GM19438 (cell line): ENCODE data around the gene CSMD2.

Source experiments
- ATAC-seq: cut with Tn5 transposase; IDR thresholded peaks from one replicate; pipeline ENCODE4 v1.9.1; 2021; ENCODE audit warnings: low read depth; ENCODE audit not compliant: unreplicated experiment

The CSMD2 gene

DNA sequence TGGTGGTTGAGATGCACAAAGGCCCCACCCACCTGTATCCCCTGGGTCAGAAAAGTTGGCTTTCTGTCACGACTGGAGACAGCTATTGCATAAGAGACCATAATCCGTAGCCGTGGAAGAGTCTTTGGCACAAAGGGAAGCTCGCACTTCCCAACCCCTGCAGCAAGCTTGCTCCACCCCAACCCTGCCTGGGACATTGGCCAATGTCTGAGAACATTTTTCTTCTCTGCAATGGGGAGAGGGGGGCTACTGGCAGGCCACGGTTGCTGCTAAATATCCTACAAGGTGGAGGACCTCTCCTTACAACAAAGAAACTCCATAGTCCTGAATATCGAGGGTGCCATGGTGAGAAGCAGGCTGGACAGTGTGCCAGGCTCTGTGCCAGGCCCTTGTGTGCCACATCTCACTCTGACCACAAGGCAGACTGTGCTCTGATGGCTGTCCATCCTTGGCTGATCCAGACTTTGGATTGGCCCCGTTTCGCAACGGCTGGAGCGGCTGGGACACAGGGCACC lies 104.1 kb downstream of the CSMD2 start:
- no peak for ATAC-seq

DNA sequence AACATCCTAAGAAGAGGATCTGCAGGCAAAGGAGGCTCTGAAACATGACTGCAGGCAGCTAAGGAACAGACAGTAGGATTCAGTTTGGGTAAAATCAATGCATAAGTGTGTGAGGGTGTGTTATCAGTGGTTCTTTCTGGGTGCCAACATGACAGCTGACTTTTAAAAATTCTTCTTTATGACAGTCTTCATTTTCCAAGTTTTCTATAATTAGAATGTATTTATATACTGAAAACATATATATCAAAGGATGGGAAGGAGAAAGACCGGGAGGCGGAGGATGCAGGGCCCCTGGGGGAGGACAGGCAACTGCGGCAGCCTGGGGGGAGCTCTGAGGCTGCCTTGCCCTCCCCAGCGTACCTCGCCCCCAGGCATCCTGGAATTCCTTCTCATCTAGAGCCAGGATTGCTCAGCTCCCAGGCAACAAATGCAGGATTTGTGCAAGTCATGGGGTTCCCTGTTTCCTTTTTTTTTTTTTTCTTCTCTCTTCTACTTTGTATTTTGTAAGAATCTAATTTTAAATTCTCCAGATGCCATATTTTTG lies 104.8 kb downstream of the CSMD2 start:
- no peak for ATAC-seq

DNA sequence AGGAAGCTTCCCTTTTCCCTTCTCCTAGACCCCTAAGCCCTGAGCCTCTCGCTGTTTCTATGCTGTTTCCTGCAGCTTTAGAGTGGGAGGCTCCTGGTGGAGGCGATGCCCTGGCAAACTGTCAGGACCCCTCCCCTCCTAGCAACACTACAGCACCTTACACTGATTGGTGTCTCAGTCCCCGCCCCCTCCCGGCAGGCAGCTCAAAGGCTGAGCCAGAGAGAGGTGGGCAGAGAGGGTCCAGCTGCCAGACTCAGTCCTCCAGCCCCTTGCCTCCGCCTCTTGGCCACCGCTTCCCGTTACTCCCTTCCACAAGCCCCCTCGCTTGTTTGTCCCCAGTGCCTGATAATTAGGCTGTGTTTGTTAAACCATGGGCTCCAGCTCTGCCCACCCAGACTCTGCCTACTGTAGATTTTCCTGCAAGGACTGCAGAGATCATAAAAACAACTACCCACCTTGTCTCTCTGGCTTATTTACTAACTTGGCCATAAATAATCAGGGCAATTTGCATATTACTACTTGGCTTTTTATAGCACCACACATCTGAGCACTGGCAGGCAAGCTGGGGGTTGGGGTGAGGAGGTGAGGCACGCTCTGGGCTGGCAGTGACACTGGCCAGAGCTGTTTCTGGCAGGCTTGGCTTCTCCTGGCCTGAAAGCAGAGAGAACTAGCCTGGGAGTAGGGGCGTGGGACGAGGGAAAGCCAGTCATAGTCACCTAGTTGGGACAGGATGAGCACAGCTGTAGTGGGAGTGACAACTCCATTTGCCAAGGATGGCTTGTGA lies 107.5 kb downstream of the CSMD2 start:
- no peak for ATAC-seq

DNA sequence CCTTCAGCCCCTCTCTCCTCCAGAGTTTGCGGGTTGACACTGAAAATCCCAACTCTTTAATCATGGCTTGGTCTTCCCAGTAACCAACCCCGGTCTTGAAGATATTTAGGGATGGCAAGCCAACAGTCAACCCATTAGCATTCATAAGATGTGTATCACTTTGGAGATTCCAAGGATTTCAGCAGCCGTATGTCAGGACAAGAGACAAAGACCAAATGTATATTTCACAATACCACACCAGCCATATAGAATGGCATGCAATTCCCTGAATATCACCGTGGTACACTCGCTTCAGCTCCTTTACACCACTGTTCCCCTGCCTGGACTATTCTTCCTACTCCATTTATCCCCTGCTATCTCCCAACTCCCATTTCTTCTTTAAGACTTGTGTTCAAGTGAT lies 109.2 kb downstream of the CSMD2 start:
- no peak for ATAC-seq

DNA sequence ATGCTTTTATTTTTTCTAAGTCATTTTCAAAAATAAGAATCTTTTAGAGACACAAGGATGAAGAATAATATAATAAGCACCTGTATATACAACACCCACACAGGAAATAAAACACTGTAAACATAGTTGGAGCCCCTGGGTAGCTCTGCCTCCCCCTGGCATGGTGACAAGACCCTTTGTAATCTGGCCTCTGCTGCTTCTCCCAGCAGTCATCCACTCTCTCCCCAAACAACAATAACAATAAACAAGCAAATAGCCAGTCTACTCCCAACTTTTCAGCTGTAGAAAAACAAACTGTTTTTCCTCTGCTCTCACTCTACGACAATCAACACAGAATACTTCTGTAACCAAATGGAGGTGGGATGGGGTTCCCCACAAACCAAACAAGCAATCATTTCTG lies 110.1 kb downstream of the CSMD2 start:
- no peak for ATAC-seq

DNA sequence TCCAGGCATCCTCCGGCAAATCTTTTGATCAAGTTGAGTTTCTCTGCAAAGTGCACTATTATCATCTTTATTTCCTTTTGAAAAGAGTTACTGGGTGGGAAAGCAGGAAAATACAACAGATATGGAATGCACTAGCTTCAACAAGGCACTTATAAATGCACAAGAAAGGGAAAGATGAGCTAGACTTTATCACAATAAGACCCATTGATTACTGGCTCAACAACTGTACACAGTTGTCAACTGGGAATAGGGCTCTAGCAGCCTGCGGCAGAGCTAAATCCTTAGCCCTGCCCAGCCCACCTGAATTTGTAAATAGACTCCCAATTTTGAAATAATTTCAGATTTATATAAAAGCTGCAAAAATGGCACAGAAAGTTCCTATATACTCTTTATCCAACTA lies 111.4 kb downstream of the CSMD2 start:
- no peak for ATAC-seq

DNA sequence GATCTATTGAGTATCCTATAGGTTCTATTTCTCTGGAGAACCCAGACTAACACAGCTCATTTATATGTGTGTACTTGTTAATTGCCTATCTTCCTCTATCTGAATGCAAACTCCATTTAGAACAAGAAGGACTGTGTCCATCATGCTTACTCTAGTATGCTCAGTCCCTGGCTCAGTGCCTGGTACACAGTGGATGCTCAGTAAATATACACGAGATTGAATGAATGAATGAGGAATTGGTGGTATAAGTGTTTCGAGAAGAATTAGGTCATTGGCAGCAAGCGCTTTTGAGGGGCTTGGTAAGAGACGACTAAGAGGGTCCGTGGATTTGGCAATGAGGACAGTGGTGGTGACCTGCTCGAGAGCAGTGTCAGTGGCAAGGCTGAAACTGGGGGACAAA lies 112.5 kb downstream of the CSMD2 start:
- ATAC-seq, result no peak

DNA sequence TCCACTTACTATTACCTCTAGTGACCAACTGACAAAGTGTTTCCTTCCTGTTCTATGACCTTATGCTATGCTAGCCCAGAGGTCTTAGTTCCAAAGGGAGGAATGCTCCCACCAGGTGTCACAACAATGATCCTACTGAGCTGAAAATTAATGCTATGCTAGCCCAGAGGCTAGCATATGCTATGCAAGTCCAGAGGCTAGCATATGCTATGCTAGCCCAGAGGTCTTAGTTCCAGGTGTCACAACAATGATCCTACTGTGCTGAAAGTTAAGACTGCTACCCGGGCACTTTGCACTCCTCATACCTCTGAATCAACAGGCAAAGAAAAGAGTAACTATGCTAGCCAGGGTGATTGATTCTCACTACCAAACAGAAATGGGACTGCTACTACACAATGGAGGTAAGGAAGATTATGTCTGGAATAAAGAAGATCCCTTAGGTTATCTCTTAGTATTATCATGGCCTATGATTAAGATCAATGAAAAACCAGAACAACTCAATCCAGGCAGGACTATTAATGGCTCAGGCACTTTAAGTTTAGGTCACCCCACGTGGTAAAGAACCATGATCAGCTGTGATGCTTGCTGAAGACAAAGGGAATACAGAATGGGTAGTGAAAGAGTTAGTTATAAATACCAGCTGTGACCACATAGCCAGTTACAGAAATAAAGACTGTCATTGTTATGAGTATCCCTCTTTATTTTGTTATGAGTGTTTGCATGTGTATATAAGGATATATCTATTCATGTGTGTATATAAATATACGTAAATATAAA lies 114.1 kb downstream of the CSMD2 start:
- no peak for ATAC-seq

DNA sequence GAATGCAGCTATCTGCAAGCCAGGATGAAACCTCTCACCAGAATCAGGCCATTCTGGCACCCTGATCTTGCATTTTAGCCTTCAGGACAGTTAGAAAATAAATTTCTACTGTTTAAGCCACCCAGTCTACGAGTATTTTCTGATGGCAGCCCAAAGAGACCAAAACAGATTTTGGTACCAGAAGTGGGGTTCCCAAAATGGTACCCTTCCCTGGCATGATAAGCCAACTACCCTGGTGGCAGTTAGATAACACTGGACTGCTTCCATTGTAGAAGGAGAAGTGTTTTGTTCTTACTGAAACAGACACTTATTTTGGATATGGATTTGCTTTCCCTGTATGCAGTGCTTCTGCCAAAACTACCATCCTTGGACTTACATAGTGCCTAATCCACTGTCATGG lies 115.0 kb downstream of the CSMD2 start:
- ATAC-seq, result no peak

DNA sequence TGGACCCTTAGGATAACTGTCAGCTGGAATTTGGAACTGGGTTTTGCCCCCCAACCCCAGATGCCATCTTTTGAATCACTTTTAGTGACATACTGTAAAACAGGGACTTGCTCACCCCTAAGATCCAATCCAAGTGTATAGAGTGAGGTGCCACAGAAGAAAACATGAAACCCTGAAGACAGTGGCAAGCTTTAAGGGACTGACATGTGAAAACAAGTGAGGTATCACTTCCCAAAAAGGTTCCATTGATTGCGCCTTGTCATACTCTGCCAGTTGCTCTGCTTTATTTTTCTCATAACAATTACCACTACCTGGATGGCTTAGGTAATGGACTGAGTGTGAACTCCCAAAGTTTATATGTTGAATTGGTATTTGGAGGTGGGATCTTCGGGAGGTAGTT lies 115.6 kb downstream of the CSMD2 start:
- ATAC-seq, result no peak

DNA sequence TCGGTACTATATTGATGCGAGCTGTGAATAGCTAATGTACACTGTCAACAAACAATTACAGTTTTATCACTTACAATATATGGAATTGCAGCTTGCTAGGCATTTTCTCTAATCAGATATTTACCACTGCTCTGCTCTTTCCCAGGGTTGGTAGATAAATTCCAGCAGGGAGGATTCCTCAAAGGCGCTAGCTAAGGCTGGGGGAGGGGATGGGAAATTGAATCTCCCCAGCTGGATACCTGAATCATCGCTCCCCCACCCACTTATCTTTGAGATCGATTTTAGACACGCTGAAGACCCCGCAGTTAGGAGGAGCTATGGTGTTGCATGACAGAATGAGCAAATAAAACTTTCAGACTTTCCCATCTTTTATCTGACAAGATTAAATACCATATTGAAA lies 127.2 kb downstream of the CSMD2 start:
- no peak for ATAC-seq

DNA sequence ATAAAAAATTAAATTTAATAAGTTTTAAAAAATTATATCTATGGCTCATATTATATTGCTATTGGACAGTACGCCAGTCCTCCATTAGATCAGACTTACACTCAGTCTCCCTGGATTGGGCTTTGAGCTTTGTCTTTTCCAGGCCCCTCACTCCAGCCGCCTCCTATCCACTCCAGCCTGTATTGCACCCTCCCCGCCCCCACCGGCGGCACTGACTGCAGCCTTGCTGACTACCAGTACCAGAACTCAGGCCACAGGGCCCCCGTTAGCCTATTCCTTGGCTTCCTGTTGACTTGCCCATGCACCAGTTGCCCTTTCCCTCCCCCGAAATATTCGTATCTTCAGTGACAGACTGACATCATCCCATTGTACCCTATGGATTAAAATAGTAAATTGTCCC lies 127.9 kb downstream of the CSMD2 start:
- no peak for ATAC-seq

DNA sequence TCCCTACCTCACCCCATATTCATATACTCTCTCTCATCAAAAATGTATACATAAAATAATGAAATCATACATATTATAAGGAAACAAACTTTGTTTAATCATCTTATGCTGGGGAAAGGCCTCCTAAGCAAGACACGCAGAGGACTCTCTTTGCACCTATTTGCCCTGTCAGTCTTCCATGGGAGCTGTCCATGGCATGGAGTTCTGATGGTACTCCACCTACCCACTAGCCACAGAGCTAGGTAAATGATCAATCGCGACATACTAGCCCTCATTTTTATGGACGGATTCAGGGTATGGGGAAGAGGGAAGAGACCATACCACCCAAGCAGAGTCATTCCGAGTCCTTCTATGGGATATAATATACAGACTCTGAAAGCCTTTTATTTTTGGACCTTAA lies 131.0 kb downstream of the CSMD2 start:
- no peak for ATAC-seq

DNA sequence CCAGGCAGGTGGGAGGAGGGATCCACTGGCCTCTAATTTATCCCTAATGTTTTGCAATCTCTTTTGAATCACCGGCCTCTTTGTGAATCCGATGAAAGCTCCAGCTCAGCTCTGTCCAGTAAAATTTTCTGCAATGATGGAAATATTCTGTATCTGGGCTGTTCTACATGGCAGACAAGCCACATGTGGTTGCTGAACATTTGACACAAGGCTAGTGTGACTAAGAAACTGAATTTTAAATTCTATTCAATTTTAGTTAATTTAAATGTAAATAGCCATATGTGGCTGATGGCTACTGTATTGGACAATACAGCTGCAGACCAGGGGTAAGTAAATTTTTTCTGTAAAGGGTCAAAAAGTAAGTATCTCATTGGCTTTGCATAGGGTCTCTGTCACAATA lies 135.1 kb downstream of the CSMD2 start:
- ATAC-seq, result no peak

DNA sequence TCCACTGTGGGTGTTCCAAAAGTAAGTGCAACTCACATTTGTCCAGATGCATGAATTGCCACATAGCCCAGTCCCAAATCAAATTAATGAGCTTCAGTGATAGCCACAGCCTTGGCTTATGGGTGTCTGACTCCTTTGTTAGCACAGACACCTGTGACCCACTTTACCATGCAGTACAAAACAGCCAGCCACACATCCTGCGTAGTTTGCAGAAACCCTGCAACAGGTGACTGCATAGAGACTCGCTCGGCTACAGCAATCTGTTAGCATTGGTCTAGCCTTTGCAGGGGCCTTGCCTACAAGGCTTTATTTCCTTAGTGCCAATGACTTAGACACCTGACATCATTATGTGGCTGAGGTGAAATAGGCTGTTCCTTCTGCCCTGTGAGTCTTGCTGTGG lies 135.5 kb downstream of the CSMD2 start:
- ATAC-seq, result no peak

DNA sequence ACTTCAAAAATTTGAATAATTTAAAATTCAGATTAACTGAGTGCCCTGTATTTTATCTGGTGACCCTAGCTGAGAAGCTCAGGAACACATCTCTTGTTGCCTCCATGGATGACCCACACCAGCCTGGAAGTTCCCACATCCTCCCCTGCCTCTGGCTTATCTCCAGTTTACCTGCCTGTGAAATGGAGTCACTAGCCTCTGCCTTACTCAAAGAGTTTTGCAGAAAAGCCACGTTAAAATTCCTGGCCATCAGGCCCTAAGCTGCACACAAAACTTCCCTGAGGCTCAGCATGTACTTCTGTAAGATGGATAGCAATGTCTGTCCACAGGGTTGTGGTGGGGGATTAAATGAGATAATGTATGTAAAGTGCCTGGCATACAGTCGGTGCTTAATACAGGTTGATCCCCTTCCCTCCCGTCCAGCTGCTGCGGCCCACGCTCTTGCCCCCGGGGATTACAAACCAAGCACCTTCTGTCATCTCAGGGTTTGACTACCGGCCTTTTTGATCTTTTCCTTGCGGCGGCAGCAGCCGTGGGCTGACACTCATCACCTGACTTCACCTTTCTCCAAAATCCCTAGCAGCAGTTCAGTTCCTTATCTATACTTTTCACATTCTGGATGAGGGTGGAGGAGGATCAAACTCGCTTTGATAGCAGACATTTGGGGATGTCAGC lies 136.5 kb downstream of the CSMD2 start:
- ATAC-seq, result no peak

DNA sequence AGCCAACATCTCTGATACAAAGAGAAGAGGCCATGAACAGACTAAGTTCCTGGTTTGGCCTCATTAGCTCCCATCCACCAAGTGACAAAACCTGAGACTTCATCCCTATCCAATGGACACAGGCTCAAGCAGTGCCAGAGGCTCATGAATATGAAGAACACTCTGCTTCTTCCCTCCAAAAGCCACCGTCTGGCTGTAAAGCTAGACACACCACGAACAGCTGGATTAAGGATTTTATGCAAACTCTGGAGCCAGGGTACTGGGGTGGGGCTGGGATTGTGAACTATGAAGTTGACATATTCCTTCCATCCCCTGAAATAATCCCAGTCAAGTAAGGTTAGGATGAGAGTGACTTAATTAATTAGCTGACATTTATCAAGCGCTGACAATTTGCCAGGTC lies 139.4 kb downstream of the CSMD2 start:
- no peak for ATAC-seq

DNA sequence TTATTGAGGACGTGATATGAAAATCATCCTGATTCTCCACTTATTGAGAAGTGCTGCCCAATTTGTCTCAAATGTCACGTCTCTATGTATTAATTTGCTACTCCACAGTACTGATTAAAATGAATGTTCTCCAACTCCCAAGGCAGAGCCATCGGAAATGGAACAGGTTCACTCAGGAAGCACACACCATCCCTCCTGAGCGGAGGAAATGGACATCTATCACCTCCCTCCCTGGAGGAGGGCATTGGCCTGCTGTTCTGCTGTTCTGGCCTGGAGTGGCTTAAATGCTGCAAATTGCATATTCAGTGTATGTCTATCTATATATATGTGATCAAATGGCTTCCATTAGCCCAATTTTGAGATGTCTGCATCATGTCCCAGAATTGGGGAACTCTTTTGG lies 140.5 kb downstream of the CSMD2 start:
- ATAC-seq, result no peak

DNA sequence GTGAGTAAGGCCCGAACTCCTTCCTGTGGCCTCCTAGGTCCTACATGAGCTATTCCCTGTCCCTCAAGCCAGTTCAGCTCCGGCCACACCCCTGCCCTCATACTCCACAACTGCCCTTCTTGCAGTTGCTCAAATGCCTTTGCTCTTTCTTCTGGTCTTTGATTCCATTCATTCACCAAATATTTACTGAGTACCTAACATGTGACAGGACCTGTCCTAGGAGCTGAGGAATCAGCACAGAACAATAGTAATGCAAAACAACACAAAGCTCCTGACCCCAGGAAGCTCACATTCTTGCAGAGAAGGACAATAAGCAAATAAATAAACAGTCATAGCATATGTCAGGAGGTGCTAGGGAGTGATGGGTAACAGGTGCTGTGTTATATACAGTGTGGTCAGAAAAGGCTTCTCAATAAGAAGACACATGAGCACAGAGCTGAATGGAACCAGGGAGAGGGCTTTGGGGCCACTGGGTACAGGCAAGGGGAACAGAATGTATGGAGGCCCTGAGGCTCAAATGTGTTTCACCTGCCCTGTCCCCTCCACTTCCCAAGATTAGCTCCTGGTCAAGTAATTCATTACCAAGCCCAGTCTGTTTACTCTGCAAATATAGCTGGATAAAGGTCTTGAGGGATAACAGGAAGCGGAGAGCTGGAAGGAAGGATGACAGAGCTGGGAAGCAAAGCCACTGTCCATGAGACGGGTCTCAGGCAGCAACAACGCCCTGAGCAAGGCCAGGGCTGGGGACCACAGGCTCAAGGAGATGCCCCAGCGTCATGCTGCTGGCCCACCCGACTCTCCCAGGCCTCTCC lies 145.1 kb downstream of the CSMD2 start:
- no peak for ATAC-seq

DNA sequence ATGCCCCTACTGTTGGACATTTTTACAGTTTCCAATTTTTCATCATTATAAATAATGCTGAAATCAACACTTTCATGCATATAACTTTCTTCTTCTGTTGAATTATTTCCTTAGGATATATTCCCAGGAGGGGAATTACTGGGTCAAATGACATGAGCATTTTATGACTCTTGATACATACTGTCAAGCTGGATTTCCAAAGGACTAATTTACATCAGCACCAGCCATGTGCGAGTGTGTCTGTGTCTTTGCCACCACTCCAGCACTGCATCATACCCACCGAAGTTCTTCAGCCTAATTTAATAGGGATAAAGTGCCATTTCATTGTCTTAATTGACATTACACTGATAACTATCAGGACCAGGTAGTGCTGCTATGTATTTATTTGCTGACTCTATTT lies 146.7 kb downstream of the CSMD2 start:
- no peak for ATAC-seq
